HepG2 (cell line): Measurements from ENCODE around the gene ZBTB2. TPM values are rescaled to one million over a fixed set of nuclear protein-coding genes. Genes with fewer than 3 reads are reported as not detected.

Experiments used
- NRL ChIP-seq: sonication (generic); formaldehyde crosslinking; IDR thresholded peaks from 2 replicates; pipeline ENCODE4 v1.5.0; 2020; ENCODE audit warnings: missing genetic modification reagents, mild to moderate bottlenecking, moderate library complexity, borderline replicate concordance
- RFXANK ChIP-seq: IDR thresholded peaks from 2 replicates; pipeline ENCODE4 v1.6.1; 2016
- SRF ChIP-seq: IDR thresholded peaks from 2 replicates; pipeline ENCODE4 v1.6.1; 2011; ENCODE audit warnings: mild to moderate bottlenecking, low read depth, low read length, moderate library complexity
- ZBTB40 ChIP-seq, 2 experiments: fragments of 450-650 bp in 1 of 2; sonication (generic) in 1 of 2; formaldehyde crosslinking in 1 of 2; IDR thresholded peaks; 2 replicates each; pipeline versions ENCODE4 v1.6.1 to v1.8.0; 2016 to 2022; ENCODE audit warnings: antibody characterized with exemption in 1 of 2, mild to moderate bottlenecking in 1 of 2, missing genetic modification reagents in 1 of 2
- ZFP36L1 ChIP-seq: sonication (generic); formaldehyde crosslinking; IDR thresholded peaks from 2 replicates; pipeline ENCODE4 v1.8.0; 2022; ENCODE audit warnings: mild to moderate bottlenecking, missing genetic modification reagents, moderate library complexity
- ZNF160 ChIP-seq: sonication (generic); formaldehyde crosslinking; IDR thresholded peaks from 2 replicates; pipeline ENCODE4 v1.8.0; 2022; ENCODE audit warnings: mild to moderate bottlenecking, inconsistent platforms, missing genetic modification reagents
- ZNF362 ChIP-seq: sonication (generic); formaldehyde crosslinking; IDR thresholded peaks from 2 replicates; pipeline ENCODE4 v1.4.0; 2020; ENCODE audit warnings: missing genetic modification reagents, mild to moderate bottlenecking, borderline replicate concordance
- ZNF407 ChIP-seq: sonication (generic); formaldehyde crosslinking; IDR thresholded peaks from one replicate; pipeline ENCODE4 v1.5.1; 2020; ENCODE audit warnings: mild to moderate bottlenecking, missing genetic modification reagents; ENCODE audit errors: not compliant biosample characterization
- polyA plus RNA-seq, 8 experiments: library from polyadenylated mRNA; depleted of rRNA in 3 of 8; stranded (reverse) in 7 of 8; unstranded in 1 of 8; fragments of >200 nt; fragmentation: Illumina TruSeq in 4 of 8; extraction: Trizol in 4 of 8; gene quantifications; 2 replicates each; pipeline versions ENCODE4 v1.2.1 to v1.2.3, GENCODE V29; 2011 to 2016; ENCODE audit warnings: low read depth in 4 of 8, missing spikeins in 1 of 8, mixed read lengths in 1 of 8; ENCODE audit not compliant: insufficient read depth in 1 of 8
- total RNA-seq, 5 experiments: library from RNA; depleted of rRNA; stranded (reverse); fragments of >200 nt; fragmentation: Illumina TruSeq; extraction: Trizol; gene quantifications; 2 replicates each; pipeline ENCODE4 v1.2.3, GENCODE V29; 2016; ENCODE audit warnings: low read depth in 1 of 5

ZBTB2 gene
- total and polyA plus RNA-seq, 2 of the 13 experiments (the other 11 are each of a cell fraction or from before 2014, with no cell fraction given), result 15.4 to 22.8 TPM

- peak; percentile 53; the same call in 1 of the 2 replicates for TF ChIP-seq ZNF160 (CRISPR knock-in tag)
- TF ChIP-seq SRF, result no peak
- peak; percentile 85; the same call in 1 of the 2 replicates for TF ChIP-seq ZFP36L1 (CRISPR knock-in tag)
- no peak for TF ChIP-seq RFXANK
- peak; percentile 90 for TF ChIP-seq ZNF407
- peak; percentile 66; the same call in 1 of the 2 replicates for TF ChIP-seq NRL (CRISPR knock-in tag)
- TF ChIP-seq ZNF362 (CRISPR knock-in tag), result no peak
- TF ChIP-seq ZBTB40 (IDR thresholded peaks at IDR 0.05), result no peak
- TF ChIP-seq ZBTB40 (CRISPR knock-in tag; IDR thresholded peaks at IDR 0.05), result peak; percentile 90
Measured at GRCh38 chr6:151389618-151390275, 1.6 kb downstream of the ZBTB2 start (continued).
